Amniotic epithelial cell (primary cell): Measurements from ENCODE around the gene VPS35L.
"Not testable (repeated sequence)": the region's sequence is repeated elsewhere in the genome, so short reads cannot be mapped to it uniquely, and the experiment has no call there.

ENCODE experiments used
- DNase-seq: peaks from one replicate; pipeline ENCODE4 v3.0.0-alpha.2; 2010; ENCODE audit warnings: low read depth

Gene VPS35L

DNA sequence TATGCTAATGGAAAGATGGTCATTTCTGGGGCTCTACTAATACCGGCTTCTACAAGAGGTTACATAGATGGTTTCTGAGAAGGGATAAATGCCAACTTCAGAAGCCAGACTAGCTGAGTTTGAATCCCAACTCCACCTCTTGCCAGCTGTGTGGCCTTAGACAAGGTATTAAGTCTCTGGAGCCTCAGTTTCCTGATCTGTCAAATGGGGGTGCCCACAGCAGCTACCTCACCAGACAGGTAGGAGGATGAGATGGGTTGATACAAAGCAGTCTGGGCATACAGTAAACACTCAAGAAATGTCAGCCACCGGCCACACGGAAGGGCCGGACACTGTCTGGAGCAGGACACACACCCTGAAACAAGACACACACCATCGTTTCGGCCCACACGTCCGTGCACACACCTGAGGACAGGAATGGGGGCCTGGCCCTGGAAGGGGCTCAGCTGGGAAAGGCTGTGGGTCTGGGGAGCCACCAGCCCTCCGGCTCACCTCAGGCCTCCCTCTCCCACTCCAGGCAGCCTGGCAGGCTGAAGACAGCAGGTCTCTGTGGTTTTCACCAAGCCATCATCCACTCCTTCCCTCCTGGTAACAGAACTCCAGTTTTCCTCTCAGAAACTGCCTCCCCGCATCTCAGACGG lies 157.0 kb downstream of the VPS35L start:
- no peak for DNase-seq

DNA sequence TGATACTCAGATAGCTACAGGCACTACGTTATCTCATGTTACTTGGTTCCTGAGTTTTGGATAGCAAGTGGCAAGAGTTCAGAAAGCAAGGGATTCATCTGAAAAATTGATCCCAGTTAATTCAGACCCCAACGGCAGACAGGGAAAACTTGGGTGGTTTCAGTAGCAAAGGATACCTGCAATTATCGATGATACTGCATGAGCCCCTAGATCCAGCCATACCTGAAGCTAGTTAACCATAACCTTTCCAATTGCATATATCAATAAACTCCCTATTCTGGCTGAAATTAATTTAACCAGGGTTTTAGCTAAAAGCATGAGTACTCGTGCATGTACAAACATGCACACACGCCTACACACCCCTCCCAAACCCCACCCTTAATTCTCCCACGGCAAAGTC lies 158.2 kb downstream of the VPS35L start:
- no peak for DNase-seq

DNA sequence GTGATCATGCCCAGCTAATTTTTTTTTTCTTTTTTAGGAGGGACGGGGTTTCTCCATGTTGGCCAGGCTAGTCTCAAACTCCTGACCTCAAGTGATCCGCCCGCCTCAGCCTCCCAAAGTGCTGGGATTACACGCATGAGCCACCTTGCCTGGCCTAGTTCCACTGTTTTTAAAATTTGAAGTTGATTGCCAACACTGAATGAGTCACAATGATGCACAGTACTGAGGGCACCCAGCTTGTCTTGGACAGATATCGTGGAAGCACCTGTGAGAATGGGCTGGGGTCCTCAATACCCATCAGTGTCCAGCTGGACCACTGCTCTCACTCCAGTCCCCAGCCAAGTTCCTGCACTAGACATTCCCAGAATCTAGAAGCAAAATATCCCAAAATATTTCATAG lies 160.1 kb downstream of the VPS35L start:
- no peak for DNase-seq

DNA sequence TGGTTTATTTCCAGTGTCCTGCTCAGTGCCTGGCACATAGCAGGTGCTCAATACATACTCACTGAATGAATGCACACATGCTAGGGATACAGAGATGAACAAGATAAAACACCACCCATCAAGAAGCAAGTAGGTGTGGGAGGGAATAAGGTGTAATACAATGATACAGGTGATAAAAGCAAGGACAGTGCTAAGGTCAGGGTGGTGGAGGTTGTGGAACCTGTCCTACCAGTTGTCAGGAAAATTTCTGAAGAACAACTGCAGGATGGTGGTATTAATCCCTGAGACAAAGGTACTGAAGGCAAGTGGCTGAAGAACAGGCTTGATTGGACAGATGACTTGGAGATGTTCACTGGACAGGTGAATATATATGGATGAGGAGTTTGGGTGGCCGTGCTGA lies 160.7 kb downstream of the VPS35L start:
- no peak for DNase-seq

DNA sequence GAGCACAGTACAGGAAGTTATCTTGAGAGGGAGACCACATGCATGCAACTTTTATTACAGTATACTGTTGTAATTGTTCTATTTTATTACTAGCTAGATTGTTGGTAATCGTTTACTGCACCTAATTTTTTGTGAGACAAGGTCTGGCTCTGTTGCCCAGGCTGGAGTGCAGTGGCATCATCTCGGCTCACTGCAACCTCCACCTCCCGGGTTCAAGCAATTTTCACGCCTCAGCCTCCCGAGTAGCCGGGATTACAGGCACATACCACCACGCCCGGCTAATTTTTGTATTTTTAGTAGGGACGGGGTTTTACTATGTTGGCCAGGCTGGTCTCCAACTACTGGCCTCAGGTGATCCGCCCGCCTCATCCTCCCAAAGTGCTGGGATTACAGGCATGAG lies 161.2 kb downstream of the VPS35L start:
- not testable (repeated sequence) for DNase-seq

DNA sequence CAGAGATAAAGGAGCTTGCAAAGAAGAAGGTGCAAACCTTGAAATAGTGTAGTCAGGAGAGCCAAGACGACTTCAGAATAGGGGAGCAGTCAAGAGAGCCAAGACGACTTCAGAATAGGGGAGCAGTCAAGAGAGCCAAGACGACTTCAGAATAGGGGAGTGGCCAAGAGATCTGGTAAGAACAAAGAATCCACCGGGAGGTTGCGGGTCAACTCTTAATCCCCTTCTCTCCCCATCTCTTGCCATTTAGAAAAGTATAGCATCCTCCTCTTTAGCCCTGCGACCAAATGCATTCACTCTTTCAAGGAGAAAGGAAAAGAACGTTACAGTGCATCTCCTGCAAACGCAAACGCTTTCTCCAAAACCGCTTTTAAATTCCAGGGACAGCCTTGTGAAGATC lies 161.8 kb downstream of the VPS35L start:
- DNase-seq = no peak

DNA sequence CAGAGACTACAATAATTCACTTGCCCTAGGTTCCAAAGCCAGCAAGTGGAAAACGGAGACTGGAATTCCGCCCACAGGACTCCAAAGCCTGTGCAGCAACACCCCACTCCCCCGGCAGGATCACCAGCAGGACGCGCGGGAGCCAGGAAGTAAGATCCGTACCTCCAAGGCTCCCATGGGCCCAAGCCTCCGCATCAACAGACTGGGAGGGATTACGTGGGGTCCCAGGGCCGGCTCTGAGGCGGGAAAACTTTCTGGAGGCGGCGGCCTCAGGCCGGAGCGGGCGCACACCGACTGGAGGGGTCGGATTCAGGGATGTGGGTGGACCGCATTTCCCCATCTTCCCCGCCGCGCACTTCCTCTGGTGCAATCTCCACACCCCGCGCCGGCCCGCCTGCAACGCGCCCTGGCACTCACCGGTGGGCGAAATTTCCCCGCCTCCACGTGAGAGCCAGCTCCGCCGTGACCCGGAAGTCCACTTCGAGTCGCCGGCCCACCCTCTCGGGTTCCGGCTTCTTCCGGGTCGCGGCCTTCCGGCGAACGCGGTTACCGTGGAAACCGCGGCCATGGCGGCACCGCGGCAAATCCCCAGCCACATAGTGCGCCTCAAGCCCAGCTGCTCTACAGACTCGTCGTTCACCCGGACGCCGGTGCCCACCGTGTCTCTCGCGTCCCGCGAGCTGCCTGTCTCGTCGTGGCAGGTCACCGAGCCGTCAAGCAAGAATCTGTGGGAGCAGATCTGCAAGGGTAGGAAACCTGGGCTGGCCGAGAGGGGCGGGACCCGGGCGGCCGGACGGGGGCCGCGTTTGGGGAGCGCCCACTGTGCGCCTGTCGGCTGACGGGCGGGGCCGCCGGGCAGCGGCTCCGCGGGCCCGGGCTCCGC lies 162.5 kb downstream of the VPS35L start, which contains the start of the genes IQCK and KNOP1:
Gene IQCK (plus strand): TSS at position 531 of the 883 bp plus-strand sequence. CDS start 36 bp downstream, at position 567.
Gene KNOP1 (minus strand): TSS at position 487 of the 883 bp plus-strand sequence. CDS start 3,192 bp downstream, outside the sequence.
- peak; percentile 87 for DNase-seq

DNA sequence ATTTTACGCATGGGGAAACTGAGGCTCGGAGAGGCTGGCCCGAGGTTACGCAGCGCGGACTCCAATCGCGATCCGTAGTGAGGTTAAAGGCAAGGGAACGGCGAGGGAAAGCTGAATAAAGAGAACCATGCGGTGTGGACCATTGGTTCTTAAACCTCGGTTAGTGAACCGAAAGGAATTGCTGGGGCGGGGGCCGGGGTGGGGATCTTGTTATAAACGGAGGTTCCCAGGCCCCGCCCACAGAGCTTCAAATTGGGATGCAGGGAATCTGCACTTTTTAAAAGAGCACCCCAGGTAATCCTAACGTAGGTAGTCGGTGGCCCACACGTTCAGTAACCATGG lies 163.1 kb downstream of the VPS35L start:
- no peak for DNase-seq

DNA sequence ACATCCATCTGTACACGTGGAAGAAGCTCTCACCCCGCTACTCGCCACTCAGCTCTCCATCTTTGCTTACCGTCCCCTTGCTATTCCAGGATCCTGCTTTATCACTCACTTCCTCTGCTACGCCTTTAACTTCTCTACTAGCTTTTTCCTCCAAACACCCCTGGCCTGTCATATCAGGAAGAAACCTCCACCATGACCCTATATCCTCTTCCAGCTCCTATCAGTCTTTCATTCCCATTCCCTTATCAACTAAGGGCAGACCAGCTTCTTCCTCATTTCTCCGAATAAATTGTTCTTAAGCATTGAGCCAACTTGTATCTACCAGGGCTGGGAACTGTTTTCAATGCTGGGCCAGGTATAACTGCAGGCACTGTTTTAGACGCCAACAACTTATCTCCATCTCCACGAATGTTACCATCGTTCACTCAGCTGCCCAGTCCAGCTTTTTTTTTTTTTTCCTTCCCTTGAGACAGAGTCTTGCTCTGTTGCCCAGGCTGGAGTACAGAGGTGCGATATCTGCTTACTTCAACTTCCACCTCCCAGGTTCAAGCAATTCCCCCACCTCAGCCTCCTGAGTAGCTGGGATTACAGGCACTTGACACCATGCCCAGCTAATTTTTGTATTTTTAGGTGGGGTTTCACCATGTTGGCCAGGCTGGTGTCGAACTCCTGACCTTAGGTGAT lies 166.9 kb downstream of the VPS35L start:
- no peak for DNase-seq

DNA sequence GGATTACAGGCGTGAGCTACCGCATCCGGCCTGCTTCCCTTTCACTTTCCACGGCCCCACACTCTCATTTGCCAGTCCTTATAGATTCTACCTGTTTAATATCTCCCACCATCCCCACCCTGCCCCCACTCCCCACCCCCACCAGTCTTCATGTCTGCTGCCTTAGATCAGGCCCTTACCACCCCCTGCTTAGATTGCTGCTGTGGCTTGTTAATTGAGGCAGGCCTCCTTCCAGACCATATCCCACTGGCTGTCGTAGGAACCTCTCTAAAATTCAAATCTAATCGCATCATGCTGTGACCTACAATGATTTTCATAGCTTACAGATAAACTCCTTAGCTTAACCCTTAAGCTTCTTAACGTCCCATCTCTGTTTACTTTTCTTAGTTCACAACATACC lies 167.5 kb downstream of the VPS35L start:
- no peak for DNase-seq

DNA sequence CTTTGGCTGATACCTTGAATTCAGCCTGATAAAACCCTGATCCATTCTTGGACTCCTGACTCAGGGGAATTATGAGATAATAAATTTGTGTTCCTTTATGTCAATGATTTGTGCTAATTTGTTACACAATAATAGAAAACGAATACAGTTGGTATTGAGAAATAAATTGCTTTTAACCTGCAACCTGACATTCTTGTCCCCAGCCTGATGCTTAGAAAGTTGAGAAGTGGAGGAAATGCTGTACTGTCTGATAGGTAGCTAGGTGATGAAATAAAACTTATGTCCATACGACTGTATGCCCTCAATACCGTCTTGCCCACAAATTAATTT lies 173.1 kb downstream of the VPS35L start:
- no peak for DNase-seq

DNA sequence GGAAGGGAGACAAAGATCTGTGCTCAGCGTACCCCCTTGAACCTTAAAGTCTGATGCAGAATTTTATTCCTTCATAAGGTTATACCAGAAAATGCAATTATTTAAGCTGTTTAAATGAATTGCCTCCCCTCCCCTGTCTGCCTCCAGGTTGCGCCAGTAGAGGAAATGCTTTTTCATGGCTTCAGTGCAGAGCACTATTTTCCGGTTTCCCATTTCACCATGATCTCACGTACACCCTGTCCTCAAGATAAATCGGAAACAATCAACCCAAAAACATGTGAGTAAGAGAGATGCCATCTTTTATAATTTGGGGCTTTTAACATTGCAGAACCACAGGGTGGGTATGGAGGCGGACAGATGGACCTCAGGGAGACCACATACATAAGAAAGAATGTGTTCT lies 178.0 kb downstream of the VPS35L start:
- no peak for DNase-seq

DNA sequence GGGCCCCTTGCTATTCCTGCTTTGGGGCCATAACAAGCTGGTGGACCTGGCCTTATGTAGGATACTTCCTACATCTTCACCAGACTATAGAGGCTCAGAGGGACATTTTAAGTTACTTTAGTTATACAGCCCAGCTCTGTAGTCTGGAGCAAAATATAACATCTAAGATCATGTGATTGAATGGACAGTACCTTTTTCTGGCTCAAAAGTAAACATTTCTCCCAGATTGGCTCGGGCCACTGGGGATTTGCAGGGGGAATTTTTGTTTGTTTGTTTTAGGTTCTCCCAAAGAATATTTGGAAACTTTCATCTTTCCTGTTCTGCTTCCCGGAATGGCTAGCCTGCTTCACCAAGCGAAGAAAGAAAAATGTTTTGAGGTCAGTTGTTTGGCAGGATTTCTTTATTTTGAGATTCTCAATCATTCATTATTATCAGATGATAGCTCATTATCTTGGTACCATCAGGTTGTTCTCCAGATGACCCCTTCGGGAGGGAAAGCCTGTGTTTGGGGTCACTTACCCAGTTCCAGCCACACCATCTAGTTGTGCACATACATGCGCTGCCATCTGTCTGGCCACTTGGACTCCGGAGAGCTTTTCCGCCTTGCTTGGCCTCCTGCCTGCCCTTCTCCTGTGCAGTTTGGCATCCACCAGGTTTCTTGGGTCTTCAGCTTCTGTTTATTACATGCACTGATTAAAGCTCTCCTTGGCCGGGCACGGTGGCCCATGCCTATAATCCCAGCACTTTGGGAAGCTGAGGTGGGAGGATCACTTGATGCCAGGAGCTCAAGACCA lies 179.8 kb downstream of the VPS35L start:
- no peak for DNase-seq

DNA sequence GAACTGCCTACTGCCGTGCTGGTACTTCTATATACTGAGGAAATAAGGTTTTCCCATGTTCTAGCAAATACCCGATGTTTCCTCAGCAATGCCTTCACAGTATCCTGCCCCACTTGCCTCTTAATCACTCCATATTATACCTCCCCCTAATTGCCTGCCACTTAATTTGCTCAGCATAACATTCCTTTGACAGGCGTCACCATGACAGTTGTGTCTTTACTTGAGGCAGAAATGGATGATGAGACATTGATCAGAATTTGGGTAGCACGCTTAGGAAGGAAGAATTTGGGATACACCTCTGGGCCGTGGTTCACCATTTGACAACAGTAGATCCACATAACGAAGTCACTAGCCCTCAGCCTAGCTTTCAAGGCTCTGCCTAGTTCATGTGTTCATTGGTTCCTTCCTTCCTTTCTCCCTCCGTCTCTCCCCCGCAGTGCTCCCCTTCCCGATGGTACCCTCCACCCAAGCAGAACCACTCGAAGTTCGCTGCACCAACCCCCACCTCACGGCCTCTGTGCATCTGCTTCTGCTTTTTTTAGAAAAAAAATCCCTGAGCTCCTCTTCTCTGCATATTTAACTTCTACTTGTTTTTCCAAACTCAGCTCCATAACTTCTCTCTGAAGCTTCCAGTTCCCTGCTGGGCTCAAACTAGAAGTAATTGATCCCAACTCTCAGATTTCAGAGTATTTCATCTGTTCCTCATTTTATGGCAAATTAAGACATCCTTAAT lies 182.0 kb downstream of the VPS35L start:
- DNase-seq = no peak

DNA sequence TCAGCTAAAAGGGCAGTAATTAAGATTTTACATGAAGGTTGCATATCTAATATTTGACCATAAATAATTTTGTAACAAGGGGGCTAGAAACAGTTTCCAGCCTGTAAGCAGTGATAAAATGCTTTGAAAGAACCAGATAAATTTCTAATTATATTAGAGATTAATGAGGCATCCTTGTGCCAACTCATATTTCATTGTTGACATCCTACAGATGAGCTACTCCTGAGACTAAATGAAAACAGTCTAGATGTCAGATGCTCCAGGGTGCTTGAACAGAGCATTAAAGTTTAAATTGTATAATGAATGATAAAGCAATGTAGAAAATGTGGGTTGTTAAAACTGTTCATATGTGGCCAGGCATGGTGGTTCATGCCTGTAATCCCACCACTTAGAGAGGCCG lies 185.9 kb downstream of the VPS35L start:
- DNase-seq = no peak

DNA sequence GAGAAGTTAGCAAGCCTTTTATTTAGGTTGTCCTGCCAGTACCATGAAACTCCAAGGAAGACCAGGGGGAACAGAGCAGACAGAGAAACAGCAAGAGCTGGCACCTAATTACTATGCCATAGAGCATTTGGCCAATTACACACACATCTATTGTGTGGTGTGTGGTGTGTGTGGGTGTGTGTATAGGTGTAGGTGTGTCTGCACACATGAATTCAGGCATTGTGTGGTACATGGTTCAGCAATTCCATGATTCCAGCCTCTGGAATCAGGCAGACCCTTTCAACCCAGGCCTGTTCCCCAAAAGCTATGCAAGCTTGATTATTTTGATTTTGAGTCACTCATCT lies 188.3 kb downstream of the VPS35L start:
- no peak for DNase-seq

DNA sequence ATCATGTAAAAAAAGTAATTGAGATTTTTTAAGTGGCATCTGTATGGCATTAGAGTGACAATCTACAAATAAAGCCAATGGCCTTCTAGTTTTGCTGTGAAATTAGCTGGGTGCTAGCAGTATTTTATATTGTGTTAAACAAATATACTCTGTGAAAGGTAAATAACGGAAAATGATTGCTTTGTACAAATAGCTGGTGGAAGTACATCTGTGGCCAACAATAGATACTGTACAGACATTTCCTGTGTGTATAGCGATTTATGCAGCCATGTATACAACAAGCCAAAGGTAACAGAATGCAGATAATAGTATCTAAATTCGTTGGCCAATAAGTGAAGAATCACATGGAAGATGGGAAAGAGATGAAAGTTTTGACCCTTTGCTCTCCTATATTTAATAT lies 189.2 kb downstream of the VPS35L start:
- no peak for DNase-seq

DNA sequence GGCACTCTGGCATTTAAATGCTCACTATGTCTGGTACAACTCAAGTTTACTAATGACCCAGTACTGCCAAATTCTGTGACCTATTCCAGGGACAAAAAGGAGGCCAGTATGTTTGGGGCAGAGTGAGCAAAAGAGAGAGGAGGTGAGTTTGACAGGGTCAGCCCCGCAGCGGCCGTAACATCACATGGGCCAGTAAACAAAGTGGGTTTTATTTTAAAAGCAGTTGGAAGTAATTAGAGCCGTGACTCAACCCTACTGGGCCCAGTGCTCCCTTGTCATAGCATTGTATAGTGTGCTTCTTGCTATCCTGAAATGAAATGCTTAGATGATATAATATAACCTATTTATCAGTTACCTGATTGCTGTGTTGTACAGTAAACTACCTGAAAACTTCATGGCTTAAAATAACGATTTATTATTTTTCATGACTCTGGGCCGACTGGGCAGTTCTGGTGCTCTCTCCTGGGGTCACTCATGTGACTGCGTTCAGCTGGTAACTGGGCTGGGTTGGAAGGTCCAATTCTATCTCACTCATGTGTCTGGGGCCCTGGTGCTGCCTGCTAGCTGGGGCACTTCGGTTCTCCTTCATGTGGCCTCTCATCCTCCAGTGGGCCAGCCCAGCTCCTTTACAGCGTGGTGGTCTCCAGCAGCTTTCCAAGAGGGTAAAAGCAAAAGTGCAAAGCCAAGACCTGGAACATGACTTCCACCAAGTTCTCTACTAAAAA lies 189.9 kb downstream of the VPS35L start:
- DNase-seq = no peak

DNA sequence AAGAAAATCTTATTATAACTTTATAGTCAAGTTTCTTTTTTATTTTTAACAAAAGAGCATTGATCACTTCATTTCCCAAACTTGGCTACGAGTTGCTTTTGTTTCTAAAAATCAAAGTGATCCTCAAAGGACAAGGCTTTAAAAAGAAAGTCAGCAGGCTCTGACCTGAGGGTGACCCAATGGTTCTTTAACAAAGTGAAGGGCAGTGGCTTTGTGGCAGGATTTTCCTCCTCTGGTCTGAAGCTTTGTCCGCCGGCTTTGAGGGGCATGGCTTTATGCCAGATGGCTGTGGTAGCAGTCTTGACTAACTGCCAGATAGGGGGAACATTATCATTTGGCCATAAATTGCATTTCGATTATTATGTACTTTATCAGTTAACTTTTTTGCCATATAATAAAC lies 191.1 kb downstream of the VPS35L start:
- no peak for DNase-seq

DNA sequence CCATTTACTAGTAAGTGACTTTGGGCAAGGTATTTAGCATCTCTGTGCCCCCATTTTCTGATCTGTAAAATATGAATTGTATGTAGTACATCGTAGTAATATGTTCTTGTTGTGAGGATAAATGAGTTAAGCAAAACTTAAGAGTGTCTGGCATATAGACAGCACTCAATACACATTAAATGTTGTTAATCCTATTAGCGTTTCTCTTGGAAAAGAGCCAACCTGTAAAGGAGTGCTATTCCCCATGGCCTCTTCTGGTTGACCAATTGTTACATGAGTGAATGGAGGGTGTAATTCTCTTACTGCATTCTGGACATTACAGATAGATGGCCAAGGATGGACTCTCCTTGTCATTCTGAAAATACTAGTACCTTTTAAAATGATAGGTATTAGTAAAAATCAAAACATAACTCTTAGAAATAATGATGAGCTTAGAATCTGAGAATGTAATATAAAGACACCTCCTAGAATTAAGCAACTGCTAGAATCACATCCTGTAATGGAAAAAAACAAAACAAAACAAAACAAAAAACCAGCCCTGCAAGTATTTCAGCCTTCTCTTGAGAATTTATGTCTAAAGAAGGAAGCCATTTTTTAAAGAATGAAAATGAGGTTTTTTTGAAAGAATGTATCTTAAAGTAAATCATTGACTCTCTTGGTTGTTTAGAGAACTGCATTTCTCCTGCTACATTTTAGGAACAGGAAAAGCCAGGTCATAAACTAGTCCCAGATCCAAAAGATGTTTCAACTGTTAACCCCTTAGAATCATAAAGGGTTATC lies 193.1 kb downstream of the VPS35L start:
- DNase-seq = no peak
